H9 (cell line): ENCODE results near the gene PRKCA. TPM values are rescaled to one million over a fixed set of nuclear protein-coding genes. Genes with fewer than 3 reads are reported as not detected.

Experiments used
- DNase-seq: peaks from one replicate; pipeline ENCODE4 v3.0.0-alpha.2; 2017
- H2AFZ ChIP-seq: one replicate; pipeline ENCODE4 v1.6.1; 2013; ENCODE audit warnings: mild to moderate bottlenecking, low read length, control low read depth, moderate library complexity
- H2AK5ac ChIP-seq: 2 replicates; pipeline ENCODE4 v1.6.1; 2013; ENCODE audit warnings: low read length, control low read depth, mixed read lengths; ENCODE audit not compliant: insufficient read length
- H2BK120ac ChIP-seq: one replicate; pipeline ENCODE4 v1.6.1; 2013; ENCODE audit warnings: low read depth, mild to moderate bottlenecking, low read length, control low read depth, inconsistent platforms; ENCODE audit not compliant: poor library complexity, severe bottlenecking
- H2BK12ac ChIP-seq: 2 replicates; pipeline ENCODE4 v1.6.1; 2013; ENCODE audit warnings: low read length, control low read depth, mixed read lengths, low read depth; ENCODE audit not compliant: insufficient read length
- H2BK15ac ChIP-seq: 2 replicates; pipeline ENCODE4 v1.6.1; 2013; ENCODE audit warnings: low read depth, low read length, control low read depth
- H2BK20ac ChIP-seq: one replicate; pipeline ENCODE4 v1.6.1; 2013; ENCODE audit warnings: low read depth, mild to moderate bottlenecking, low read length, control low read depth, inconsistent platforms; ENCODE audit not compliant: poor library complexity, severe bottlenecking
- H2BK5ac ChIP-seq: 2 replicates; pipeline ENCODE4 v1.6.1; 2013; ENCODE audit warnings: low read length, control low read depth, mixed read lengths; ENCODE audit not compliant: insufficient read length
- H3K14ac ChIP-seq: 2 replicates; pipeline ENCODE4 v1.6.1; 2013; ENCODE audit warnings: low read length, control low read depth; ENCODE audit not compliant: insufficient read depth
- H3K18ac ChIP-seq: 2 replicates; pipeline ENCODE4 v1.6.1; 2013; ENCODE audit warnings: low read depth, mild to moderate bottlenecking, mixed read lengths, low read length, control low read depth; ENCODE audit not compliant: insufficient read length
- H3K23ac ChIP-seq: 2 replicates; pipeline ENCODE4 v1.6.1; 2013; ENCODE audit warnings: low read length, control low read depth, mixed read lengths, low read depth; ENCODE audit not compliant: insufficient read length
- H3K23me2 ChIP-seq: 2 replicates; pipeline ENCODE4 v1.6.1; 2013; ENCODE audit warnings: low read depth, mild to moderate bottlenecking, mixed read lengths, low read length, control low read depth; ENCODE audit not compliant: insufficient read length, poor library complexity, severe bottlenecking
- H3K27ac ChIP-seq: 2 replicates; pipeline ENCODE4 v1.5.1; 2013; ENCODE audit warnings: low read length, control low read depth, mixed read lengths, low read depth; ENCODE audit not compliant: insufficient read length
- H3K27me3 ChIP-seq: 2 replicates; pipeline ENCODE4 v1.6.1; 2013; ENCODE audit warnings: low read length, control low read depth, inconsistent platforms; ENCODE audit not compliant: insufficient read depth
- H3K4ac ChIP-seq: 2 replicates; pipeline ENCODE4 v1.6.1; 2013; ENCODE audit warnings: low read depth, mild to moderate bottlenecking, control low read depth, inconsistent platforms, low read length, moderate library complexity
- H3K4me1 ChIP-seq: 2 replicates; pipeline ENCODE4 v1.6.1; 2013; ENCODE audit warnings: low read length, control low read depth, inconsistent platforms; ENCODE audit not compliant: insufficient read depth
- H3K4me2 ChIP-seq: 2 replicates; pipeline ENCODE4 v1.6.1; 2013; ENCODE audit warnings: low read length, control low read depth, mixed read lengths; ENCODE audit not compliant: insufficient read length, insufficient read depth
- H3K56ac ChIP-seq: 2 replicates; pipeline ENCODE4 v1.6.1; 2013; ENCODE audit warnings: low read depth, mild to moderate bottlenecking, mixed read lengths, low read length, control low read depth; ENCODE audit not compliant: insufficient read length
- H3K79me1 ChIP-seq: 2 replicates; pipeline ENCODE4 v1.6.1; 2013; ENCODE audit warnings: low read depth, mild to moderate bottlenecking, moderate library complexity, low read length, control low read depth, inconsistent platforms; ENCODE audit not compliant: insufficient read depth, poor library complexity, severe bottlenecking
- H3K79me2 ChIP-seq: 2 replicates; pipeline ENCODE4 v1.6.1; 2013; ENCODE audit warnings: low read length, control low read depth, inconsistent platforms; ENCODE audit not compliant: insufficient read depth
- H3K9ac ChIP-seq: 2 replicates; pipeline ENCODE4 v1.6.1; 2013; ENCODE audit warnings: low read length, control low read depth, mixed read lengths; ENCODE audit not compliant: insufficient read length; ENCODE audit errors: extremely low read depth
- H3K9me3 ChIP-seq: one replicate; pipeline ENCODE4 v1.6.1; 2013; ENCODE audit warnings: low read depth, low read length, inconsistent platforms; ENCODE audit not compliant: control insufficient read depth
- H3T11ph ChIP-seq: one replicate; pipeline ENCODE4 v1.6.1; 2013; ENCODE audit warnings: mild to moderate bottlenecking, low read length, control low read depth, inconsistent platforms
- H4K20me1 ChIP-seq: one replicate; pipeline ENCODE4 v1.6.1; 2013; ENCODE audit not compliant: control insufficient read depth, insufficient read length, insufficient read depth
- H4K5ac ChIP-seq: 2 replicates; pipeline ENCODE4 v1.6.1; 2013; ENCODE audit warnings: low read depth, mild to moderate bottlenecking, mixed read lengths, low read length, control low read depth; ENCODE audit not compliant: insufficient read length
- H4K8ac ChIP-seq: replicated peaks from 2 replicates; pipeline ENCODE4 v1.6.1; 2013; ENCODE audit warnings: low read length, control low read depth, mixed read lengths, low read depth; ENCODE audit not compliant: insufficient read length
- H4K91ac ChIP-seq: 2 replicates; pipeline ENCODE4 v1.6.1; 2013; ENCODE audit warnings: low read depth, mild to moderate bottlenecking, moderate library complexity, mixed read lengths, low read length, control low read depth; ENCODE audit not compliant: insufficient read length
- H3K27ac Mint-ChIP-seq, 3 experiments: 2 replicates in 2 of 3; 3 replicates in 1 of 3; pipeline ENCODE4 v1.8.0; 2020 to 2021; ENCODE audit warnings: mixed read lengths in 3 of 3, mild to moderate bottlenecking in 1 of 3, moderate library complexity in 1 of 3
- H3K27me3 Mint-ChIP-seq: 2 replicates; pipeline ENCODE4 v1.8.0; 2021; ENCODE audit warnings: low read depth, mild to moderate bottlenecking, moderate library complexity, mixed read lengths
- H3K36me3 Mint-ChIP-seq, 3 experiments: 2 replicates in 2 of 3; 3 replicates in 1 of 3; pipeline ENCODE4 v1.8.0; 2020 to 2021; ENCODE audit warnings: low read depth in 3 of 3, mixed read lengths in 3 of 3; ENCODE audit not compliant: insufficient read depth in 1 of 3
- H3K4me1 Mint-ChIP-seq, 2 experiments: 2 replicates each; pipeline ENCODE4 v1.8.0; 2020; ENCODE audit warnings: mixed read lengths in 2 of 2
- H3K4me3 Mint-ChIP-seq, 2 experiments: 2 replicates in 1 of 2; 3 replicates in 1 of 2; pipeline ENCODE4 v1.8.0; 2020 to 2021; ENCODE audit warnings: mild to moderate bottlenecking in 2 of 2, mixed read lengths in 2 of 2, moderate library complexity in 1 of 2
- H3K9me3 Mint-ChIP-seq, 2 experiments: 2 replicates in 1 of 2; 3 replicates in 1 of 2; pipeline ENCODE4 v1.8.0; 2020; ENCODE audit warnings: mild to moderate bottlenecking in 2 of 2, mixed read lengths in 2 of 2, moderate library complexity in 1 of 2
- WGBS: extraction: QIAGEN DNeasy Blood & Tissue Kit; methylation state at CpG from one replicate; pipeline ENCODE4 v1.1.7; 2013; ENCODE audit warnings: missing lambda C conversion rate, low lambda C conversion rate, mixed read lengths; ENCODE audit not compliant: insufficient read length; ENCODE audit errors: extremely low coverage; 5-methylcytosine and 5-hydroxymethylcytosine counted together
- total RNA-seq: library from RNA; stranded (reverse); gene quantifications from 2 replicates; pipeline ENCODE4 v1.2.1, GENCODE V29; 2021
- TF ChIP-seq, protein P1 (sequence below): fragments of 200-600 bp; sonication (generic); conservative IDR thresholded peaks from 3 replicates; pipeline ENCODE4 v1.8.0; 2021; ENCODE audit warnings: antibody characterized with exemption, mild to moderate bottlenecking

The PRKCA gene
- total RNA-seq, 1 experiment from 2014 or later = 10.5 TPM

DNA sequence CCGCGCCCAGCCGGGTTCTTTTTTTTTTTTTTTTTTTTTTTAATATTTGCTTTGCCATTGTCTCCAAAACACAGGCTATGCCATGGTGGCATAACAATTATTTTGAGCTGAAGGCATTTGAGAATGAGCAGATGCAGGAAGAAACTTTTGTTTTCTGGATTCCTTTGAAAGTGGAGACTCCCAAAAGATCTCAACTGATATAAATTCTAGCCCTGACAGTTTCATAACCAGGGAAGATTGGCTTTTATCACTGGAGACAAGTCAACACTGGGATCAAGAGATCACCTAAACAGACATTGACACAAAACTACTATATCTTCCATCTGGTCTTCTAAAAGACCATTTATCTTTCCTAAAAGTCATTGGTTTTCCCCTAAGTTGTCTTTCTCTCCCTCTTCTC, 10.1 kb upstream of the PRKCA start:
- Histone ChIP-seq H2BK15ac (no peak overlapping the region), H4K20me1 (no peaks in the 10 kb centered on the region), H4K5ac (no peak overlapping the region), H3K9me3 (no peaks in the 10 kb centered on the region), H3K79me1 (no peaks in the 10 kb centered on the region), H3K4me1 (no peaks in the 10 kb centered on the region), H3K4me2 (no peak overlapping the region), H3K23me2 (no peaks in the 10 kb centered on the region), H3K18ac (no peak overlapping the region), H3K56ac (no peak overlapping the region), H3T11ph (no peak overlapping the region), H3K27ac (no peak overlapping the region), H4K91ac (no peak overlapping the region), H2BK12ac (no peak overlapping the region), H3K79me2 (no peaks in the 10 kb centered on the region), H2BK20ac (no peak overlapping the region), H3K14ac (no peak overlapping the region), H3K4ac (no peak overlapping the region), H2AFZ (no peak overlapping the region), H4K8ac (no peak overlapping the region), H2BK5ac (no peak overlapping the region), H3K23ac (no peak overlapping the region), H2BK120ac (no peak overlapping the region), H3K27me3 (no peaks in the 10 kb centered on the region), H2AK5ac (no peak overlapping the region), H3K9ac (no peak overlapping the region)
- Mint-ChIP-seq H3K4me1 (no peaks in the 10 kb centered on the region), H3K27ac (no peak overlapping the region), H3K36me3 (no peaks in the 10 kb centered on the region; a peak in 1 of 7 replicates), H3K4me3 (no peak overlapping the region), H3K9me3 (no peaks in the 10 kb centered on the region), H3K27me3 (no peaks in the 10 kb centered on the region)
- TF ChIP-seq, protein P1, sequence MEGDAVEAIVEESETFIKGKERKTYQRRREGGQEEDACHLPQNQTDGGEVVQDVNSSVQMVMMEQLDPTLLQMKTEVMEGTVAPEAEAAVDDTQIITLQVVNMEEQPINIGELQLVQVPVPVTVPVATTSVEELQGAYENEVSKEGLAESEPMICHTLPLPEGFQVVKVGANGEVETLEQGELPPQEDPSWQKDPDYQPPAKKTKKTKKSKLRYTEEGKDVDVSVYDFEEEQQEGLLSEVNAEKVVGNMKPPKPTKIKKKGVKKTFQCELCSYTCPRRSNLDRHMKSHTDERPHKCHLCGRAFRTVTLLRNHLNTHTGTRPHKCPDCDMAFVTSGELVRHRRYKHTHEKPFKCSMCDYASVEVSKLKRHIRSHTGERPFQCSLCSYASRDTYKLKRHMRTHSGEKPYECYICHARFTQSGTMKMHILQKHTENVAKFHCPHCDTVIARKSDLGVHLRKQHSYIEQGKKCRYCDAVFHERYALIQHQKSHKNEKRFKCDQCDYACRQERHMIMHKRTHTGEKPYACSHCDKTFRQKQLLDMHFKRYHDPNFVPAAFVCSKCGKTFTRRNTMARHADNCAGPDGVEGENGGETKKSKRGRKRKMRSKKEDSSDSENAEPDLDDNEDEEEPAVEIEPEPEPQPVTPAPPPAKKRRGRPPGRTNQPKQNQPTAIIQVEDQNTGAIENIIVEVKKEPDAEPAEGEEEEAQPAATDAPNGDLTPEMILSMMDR = no peak
- WGBS = no CpG with 5 or more reads among the region's 3 CpGs
- no peak for DNase-seq
